D721Med (cell line): ENCODE measurements around the gene PRR5L.

Experiments
- DNase-seq: peaks from one replicate; pipeline ENCODE4 v3.0.0; 2011; ENCODE audit warnings: low spot score; ENCODE audit not compliant: insufficient read length
- FAIRE-seq: peaks from 2 replicates; lab custom pipeline; 2011; peaks lifted over from hg19 to GRCh38; lab: Jason Lieb, UNC
- TF ChIP-seq, protein P1 (sequence below): IDR thresholded peaks from 2 replicates; pipeline ENCODE4 v1.5.1; 2012; ENCODE audit warnings: mild to moderate bottlenecking, control low read depth; ENCODE audit not compliant: insufficient read depth; ENCODE audit errors: missing control alignments

PRR5L gene

DNA sequence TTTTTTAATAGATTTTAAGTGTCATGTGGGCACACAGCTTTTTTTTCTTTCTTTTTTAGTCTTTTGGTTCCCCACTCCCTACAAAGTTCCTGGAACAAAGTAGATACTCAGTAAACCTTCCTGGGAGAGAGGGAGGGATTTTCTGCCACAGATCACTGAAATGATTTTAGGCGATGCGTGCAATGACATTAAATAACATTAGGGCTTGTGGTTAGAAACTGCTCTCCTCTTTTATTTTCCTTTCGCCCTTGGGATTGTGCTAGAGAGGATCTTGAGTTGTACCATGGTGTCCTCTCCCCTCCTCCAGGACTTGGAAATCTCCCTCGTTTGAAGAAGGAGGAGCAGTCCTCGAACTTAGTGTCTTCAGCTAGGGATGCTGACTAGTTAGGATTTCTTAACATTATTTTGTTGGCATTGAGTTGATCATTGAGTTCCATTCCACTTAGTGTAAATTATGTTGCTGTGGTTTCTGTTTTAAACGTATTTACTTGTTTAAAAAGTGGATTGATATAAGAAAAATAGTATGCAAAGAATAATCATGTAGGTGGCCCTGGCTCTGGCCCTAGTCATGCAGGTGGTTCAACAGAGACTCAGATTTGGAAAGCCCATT lies 125.6 kb downstream of the PRR5L start:
- FAIRE-seq (no peak), DNase-seq (no peak)
- TF ChIP-seq, protein P1, sequence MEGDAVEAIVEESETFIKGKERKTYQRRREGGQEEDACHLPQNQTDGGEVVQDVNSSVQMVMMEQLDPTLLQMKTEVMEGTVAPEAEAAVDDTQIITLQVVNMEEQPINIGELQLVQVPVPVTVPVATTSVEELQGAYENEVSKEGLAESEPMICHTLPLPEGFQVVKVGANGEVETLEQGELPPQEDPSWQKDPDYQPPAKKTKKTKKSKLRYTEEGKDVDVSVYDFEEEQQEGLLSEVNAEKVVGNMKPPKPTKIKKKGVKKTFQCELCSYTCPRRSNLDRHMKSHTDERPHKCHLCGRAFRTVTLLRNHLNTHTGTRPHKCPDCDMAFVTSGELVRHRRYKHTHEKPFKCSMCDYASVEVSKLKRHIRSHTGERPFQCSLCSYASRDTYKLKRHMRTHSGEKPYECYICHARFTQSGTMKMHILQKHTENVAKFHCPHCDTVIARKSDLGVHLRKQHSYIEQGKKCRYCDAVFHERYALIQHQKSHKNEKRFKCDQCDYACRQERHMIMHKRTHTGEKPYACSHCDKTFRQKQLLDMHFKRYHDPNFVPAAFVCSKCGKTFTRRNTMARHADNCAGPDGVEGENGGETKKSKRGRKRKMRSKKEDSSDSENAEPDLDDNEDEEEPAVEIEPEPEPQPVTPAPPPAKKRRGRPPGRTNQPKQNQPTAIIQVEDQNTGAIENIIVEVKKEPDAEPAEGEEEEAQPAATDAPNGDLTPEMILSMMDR: no peak

DNA sequence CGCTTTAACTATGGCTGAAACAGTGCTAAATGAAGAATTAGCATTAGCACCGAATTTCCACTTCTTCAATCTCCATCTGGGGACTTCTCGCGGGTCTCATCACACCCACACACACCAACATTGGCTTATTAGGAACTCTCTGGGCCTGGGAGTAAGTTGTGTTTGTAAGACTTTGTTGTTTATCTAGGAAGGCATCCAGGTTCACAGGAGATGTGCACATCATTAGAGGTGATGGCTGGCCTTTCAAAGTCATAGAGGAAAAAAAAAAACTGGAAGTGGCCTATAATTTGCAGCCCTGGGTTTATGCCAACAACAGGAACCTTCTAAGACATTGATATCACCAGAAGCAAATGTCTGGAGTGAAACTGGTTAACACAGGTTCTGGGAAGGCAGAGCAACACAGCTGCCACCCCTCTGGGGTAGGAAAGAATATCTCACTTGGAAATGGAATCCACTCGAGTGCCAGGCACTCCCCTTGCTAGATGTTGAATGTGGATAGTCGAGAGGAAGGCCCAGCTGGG lies 129.5 kb downstream of the PRR5L start:
- TF ChIP-seq, protein P1: no peak
- FAIRE-seq (no peak), DNase-seq (no peak)

DNA sequence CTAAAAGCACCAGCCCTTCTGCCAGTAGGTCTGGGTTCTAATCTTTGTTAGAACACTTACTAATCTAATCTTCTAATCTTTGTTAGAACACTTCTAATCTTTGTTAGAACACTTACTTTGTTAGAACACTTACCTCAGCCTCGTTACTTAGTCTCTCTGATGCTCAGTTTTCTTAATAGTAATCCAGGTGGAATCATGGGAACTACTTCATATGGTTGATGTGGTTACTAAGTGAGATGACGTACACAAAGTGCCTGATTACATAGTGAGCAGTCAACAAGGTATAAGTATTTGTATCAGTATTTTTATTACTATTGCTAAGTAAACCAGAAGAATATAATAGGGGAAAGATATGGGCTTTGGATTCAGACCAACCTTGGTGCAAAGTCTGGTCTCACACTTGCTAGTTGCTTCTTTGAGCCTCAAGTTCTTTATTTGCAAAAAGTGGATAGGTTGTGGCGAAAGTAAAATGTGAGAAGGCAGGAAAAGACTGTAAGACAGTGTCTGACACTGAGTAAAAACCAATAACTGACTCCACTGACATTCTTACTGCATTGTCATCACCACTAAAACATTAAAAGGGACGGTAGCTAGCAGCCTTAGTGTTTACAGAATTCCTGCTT lies 130.2 kb downstream of the PRR5L start:
- no peak for FAIRE-seq
- no peak for DNase-seq
- TF ChIP-seq, protein P1: no peak

DNA sequence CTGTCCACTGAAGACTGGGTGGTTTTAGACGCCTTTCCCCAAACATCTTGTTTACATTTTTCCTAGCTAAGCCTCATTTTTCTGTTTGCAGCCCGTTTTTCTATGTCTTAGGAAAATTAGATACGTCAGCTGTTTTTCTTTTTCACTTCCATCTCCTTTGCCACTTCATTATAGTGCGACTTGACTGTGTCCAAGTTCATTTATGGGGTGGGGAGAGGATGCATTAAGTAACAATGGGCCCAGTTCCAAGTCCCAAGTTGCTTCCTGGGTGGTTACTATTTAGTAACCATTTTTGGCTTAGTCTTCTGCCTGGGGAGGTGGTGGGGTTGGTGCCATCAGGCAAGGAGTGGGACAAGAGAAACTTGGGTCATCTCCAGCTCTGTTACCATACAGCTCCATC lies 131.0 kb downstream of the PRR5L start:
- FAIRE-seq (no peak), DNase-seq (no peak)
- TF ChIP-seq, protein P1: no peak

DNA sequence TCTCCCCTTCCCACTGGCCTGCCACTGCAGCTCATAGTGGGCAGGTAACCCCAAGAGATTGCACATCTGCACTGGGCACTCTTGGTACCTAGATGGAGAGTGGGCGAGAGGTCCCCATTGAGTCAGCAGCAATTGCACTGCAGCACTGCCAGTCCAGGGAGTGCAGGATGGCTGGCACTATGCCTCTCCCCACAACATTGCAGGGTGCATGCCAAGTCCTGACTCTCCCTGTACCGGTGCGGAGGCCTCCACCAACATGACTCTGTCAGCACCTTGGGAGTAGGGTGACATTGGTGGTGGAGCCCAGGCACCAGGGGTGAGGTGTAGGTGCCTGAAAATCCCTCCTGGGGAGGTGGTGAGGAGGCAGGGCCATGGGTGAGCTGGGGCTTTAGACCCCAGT lies 131.8 kb downstream of the PRR5L start:
- no peak for DNase-seq
- FAIRE-seq: no peak
- TF ChIP-seq, protein P1: no peak

DNA sequence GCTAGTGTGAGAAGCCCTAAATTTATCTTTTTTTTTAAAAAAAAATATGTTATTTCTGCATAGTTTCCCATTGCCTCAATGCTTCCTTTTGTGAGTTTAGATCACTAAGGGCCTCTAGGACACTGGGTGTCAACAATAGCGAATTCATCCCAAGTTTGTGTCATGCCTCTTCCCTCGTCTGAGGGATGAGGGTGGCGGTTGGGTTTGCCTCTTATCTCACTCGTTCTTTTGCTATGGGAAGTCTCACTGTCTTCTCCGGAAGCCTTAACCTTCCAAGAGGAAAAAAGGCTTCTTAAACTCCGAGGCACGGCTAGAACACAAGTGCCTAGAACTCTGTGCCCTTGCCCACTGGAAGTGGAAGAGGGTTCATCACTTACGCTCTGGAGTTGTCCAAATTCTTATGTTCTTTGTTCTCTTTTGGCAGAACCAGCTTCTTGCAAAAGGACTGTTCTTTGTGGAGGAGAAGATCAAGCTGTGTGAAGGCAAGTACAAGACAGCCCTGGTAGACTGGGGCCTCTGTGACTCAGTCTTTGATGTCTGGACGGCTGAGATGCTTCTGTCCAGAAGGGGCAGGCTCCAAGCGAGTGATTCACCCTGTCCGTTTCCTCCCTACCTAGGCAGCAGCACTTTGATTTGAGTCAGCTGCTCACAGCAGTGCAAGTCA lies 135.5 kb downstream of the PRR5L start:
- no peak for FAIRE-seq
- no peak for DNase-seq
- TF ChIP-seq, protein P1: no peak
